ENCODE data around the gene NCS1.

DNA sequence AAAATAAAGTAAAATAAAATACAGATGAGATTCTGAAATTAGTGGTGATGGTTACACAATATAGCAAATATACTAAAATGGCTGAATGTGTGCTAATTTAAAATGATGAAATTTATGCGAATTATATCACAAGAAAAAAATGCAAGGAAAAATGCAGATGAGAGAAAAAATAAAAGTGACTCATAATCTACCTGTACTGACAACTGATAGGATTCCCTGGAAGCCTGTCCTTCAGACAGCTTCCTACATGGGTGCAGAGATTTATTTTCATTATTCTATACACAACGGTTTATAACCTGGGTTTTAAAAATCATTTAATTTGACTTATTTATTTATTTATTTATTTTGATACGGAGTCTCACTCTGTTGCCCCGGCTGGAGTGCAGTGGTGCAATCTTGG, 5.8 kb upstream of the NCS1 start:
- TF ChIP-seq EZH2 (IDR thresholded peaks at IDR 0.05; ENCODE audit: borderline replicate concordance, low read length): no peak
- TF ChIP-seq CTCF (conservative IDR thresholded peaks at IDR 0.05 in 1 of 2, IDR thresholded peaks at IDR 0.05 in 1 of 2; ENCODE audit: extremely low read depth in 1 of 2, insufficient read depth in 1 of 2, low read depth in 1 of 2, low read length in 2 of 2): no peak

Data from mammary epithelial cell (primary cell).